ENCODE measurements around the gene RNASEL. TPM values are rescaled to one million over a fixed set of nuclear protein-coding genes. Genes with fewer than 3 reads are reported as not detected.
A peak's percentile ranks its signal among the peaks of the same experiment; 100 is the strongest.

Gene RNASEL
- total and polyA plus RNA-seq, 9 of the 15 experiments (the other 6 are each of a cell fraction or from before 2014, with no cell fraction given): 4.3 to 11.1 (median 7.2) TPM

- no peak for TF ChIP-seq AFF1 (IDR thresholded peaks at IDR 0.05; ENCODE audit: low read depth in 1 of 2, partially characterized antibody in 2 of 2)
- no peak for TF ChIP-seq BRD4 (IDR thresholded peaks at IDR 0.05)
- TF ChIP-seq TEAD4 (IDR thresholded peaks at IDR 0.05; ENCODE audit: low read length): no peak
- peak; percentile 58; the same call in 1 of the 2 replicates for TF ChIP-seq TEAD4 (CRISPR knock-in tag; IDR thresholded peaks at IDR 0.05; ENCODE audit: borderline replicate concordance)
- peak in 1 of 2 experiments; percentile 92; a peak in 1 of 3 replicates for TF ChIP-seq CBX3 (IDR thresholded peaks at IDR 0.05; ENCODE audit: borderline replicate concordance in 1 of 2, low read length in 2 of 2)
- peak; percentile 27; the same call in 1 of the 2 replicates for TF ChIP-seq BHLHE40 (IDR thresholded peaks at IDR 0.05; ENCODE audit: low read length)
- no peak for TF ChIP-seq RBM15 (IDR thresholded peaks at IDR 0.05; ENCODE audit: insufficient read depth, low read length)
- peak in 1 of 2 experiments; percentile 67; a peak in 1 of 4 replicates for TF ChIP-seq SRF (CRISPR knock-in tag; IDR thresholded peaks at IDR 0.05)
- TF ChIP-seq ZBTB49 (CRISPR knock-in tag; IDR thresholded peaks at IDR 0.05; ENCODE audit: borderline replicate concordance): 0 out of 2 replicates have a peak, but pooled peaks have one; percentile 27
- TF ChIP-seq E2F6 (IDR thresholded peaks at IDR 0.05; ENCODE audit: borderline replicate concordance in 1 of 2, extremely low read depth in 1 of 2, insufficient read depth in 1 of 2, insufficient read length in 1 of 2, low read depth in 1 of 2, low read length in 1 of 2, poor library complexity in 1 of 2, severe bottlenecking in 1 of 2): peak; percentile 97 to 98
- TF ChIP-seq PTTG1 (tag; IDR thresholded peaks at IDR 0.05; ENCODE audit: low read depth): no peak
- TF ChIP-seq CHCHD3 (CRISPR knock-in tag; IDR thresholded peaks at IDR 0.05): no peak
Observed at GRCh38 chr1:182604175-182605164, 15.4 kb upstream of the RNASEL start, which contains the start of gene RGS16 (continued).

All from K562 (cell line).